Ovary (tissue), 9 donors: ENCODE results near the gene HCN4. TPM values are rescaled to one million over a fixed set of nuclear protein-coding genes. Genes with fewer than 3 reads are reported as not detected.

Experiments
- DNase-seq, 5 donors: peaks; one replicate each; pipeline ENCODE4 v3.0.0-alpha.2; 2019 to 2020
- H3K27ac ChIP-seq, 2 donors: fragments of 200-600 bp; one replicate each; pipeline versions ENCODE4 v1.5.1 to v1.8.0; 2019 to 2022
- H3K27me3 ChIP-seq: fragments of 200-600 bp; one replicate; pipeline ENCODE4 v1.8.0; 2022
- H3K36me3 ChIP-seq: fragments of 200-600 bp; sonication (generic); one replicate; pipeline ENCODE4 v1.5.1; 2019
- H3K4me1 ChIP-seq: one replicate; pipeline ENCODE4 v1.8.1; 2013; ENCODE audit warnings: mild to moderate bottlenecking, moderate library complexity; ENCODE audit not compliant: insufficient read depth
- H3K4me3 ChIP-seq: fragments of 200-600 bp; sonication (generic); one replicate; pipeline ENCODE4 v1.5.1; 2017
- H3K9me3 ChIP-seq, 2 donors: fragments of 200-600 bp in 1 of 2; sonication (generic) in 1 of 2; one replicate each; pipeline versions ENCODE4 v1.5.1 to v1.8.1; 2013 to 2019; ENCODE audit warnings: mild to moderate bottlenecking in 1 of 2, moderate library complexity in 1 of 2
- EP300 ChIP-seq: sonication (generic); formaldehyde crosslinking; IDR thresholded peaks from one replicate; pipeline ENCODE4 v1.6.1; 2017; ENCODE audit warnings: antibody characterized with exemption
- POLR2A ChIP-seq: fragments of 450-650 bp; IDR thresholded peaks from one replicate; pipeline ENCODE4 v1.6.1; 2017; ENCODE audit warnings: antibody characterized with exemption, mild to moderate bottlenecking, moderate library complexity
- WGBS, 3 donors: extraction: QIAGEN DNeasy Blood & Tissue Kit in 1 of 3; methylation state at CpG; one replicate each; pipeline versions ENCODE4 v1.1.5 to v1.1.7; 2013 to 2017; 5-methylcytosine and 5-hydroxymethylcytosine counted together
- intact Hi-C, 4 donors: fragments of 100-400 bp; cut with DNase I; formaldehyde crosslinking; loops; one replicate each; pipeline versions ENCODE4 v1.11.0 to v1.15.1; 2022 to 2023
- polyA plus RNA-seq, 2 donors: library from polyadenylated mRNA; stranded (reverse); fragments of 200-250 nt in 1 of 2; fragments of 350-450 nt in 1 of 2; fragmentation: Illumina TruSeq in 1 of 2; extraction: RNeasy Lipid Tissue Mini Kit (QIAGEN cat#74804) in 1 of 2; gene quantifications; one replicate each; pipeline ENCODE4 v1.2.3, GENCODE V29; 2013 to 2014
- total RNA-seq, 7 donors: library from RNA; depleted of rRNA in 2 of 7; stranded (reverse); fragments of >200 nt in 2 of 7; fragmentation: NEBNext Ultra II Directional in 3 of 7; extraction: Animal tissue kit (Norgen Biotek cat#: 25700) in 3 of 7; gene quantifications; one replicate each; pipeline versions ENCODE4 v1.1.0 to v1.2.4, GENCODE V29; 2016 to 2023
- TF ChIP-seq, protein P1 (sequence below), 3 donors: fragments of 450-650 bp in 2 of 3; fragments of 200-600 bp in 1 of 3; IDR thresholded peaks; one replicate each; pipeline versions ENCODE4 v1.5.1 to v1.8.0; 2016 to 2022; ENCODE audit warnings: antibody characterized with exemption in 3 of 3, mild to moderate bottlenecking in 1 of 3
- donor health status: DM: no; HTN: no; CAD: no; lungs with moderate emphysema.
- donor health status: DM: no; HTN: no; CAD: no.
- donor health status: Bipolar disorder and iron deficiency.
- donor health status: DM: yes; HTN: yes; CAD: no.
- donor health status: DM: no; HTN: no; CAD: no.
- donor health status: DM: yes; HTN: yes; CAD: no.

Gene HCN4
- total and polyA plus RNA-seq, 9 donors: 0.03 TPM; not detected in 8

DNA sequence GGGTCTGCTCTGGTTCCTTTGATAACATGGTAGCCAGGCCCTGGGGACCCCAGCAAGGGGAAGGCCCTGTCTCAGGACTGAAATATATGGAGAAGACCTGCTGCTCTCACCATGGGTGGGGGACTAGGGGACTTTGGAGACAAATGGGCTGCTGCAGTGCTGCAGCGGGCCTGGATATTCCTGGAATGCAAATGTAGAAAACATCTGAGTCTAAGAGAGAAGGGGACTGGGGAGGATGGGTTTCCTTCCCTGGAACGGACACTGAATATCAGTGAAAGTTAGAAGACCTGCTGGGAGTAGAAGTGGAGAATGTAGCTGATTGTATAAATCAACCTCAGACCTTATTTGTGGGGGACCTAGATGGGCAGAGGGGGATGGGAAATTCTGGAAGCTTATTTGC is 3.1 kb upstream of the HCN4 start:
- Histone ChIP-seq H3K27me3 (no peaks in the 10 kb centered on the region), H3K9me3 (no peaks in the 10 kb centered on the region), H3K4me3 (no peak overlapping the region), H3K36me3 (no peaks in the 10 kb centered on the region), H3K27ac (no peak overlapping the region), H3K4me1 (peaks cover 3% of the 10 kb centered on the region)
- no peak for TF ChIP-seq POLR2A
- TF ChIP-seq, protein P1, sequence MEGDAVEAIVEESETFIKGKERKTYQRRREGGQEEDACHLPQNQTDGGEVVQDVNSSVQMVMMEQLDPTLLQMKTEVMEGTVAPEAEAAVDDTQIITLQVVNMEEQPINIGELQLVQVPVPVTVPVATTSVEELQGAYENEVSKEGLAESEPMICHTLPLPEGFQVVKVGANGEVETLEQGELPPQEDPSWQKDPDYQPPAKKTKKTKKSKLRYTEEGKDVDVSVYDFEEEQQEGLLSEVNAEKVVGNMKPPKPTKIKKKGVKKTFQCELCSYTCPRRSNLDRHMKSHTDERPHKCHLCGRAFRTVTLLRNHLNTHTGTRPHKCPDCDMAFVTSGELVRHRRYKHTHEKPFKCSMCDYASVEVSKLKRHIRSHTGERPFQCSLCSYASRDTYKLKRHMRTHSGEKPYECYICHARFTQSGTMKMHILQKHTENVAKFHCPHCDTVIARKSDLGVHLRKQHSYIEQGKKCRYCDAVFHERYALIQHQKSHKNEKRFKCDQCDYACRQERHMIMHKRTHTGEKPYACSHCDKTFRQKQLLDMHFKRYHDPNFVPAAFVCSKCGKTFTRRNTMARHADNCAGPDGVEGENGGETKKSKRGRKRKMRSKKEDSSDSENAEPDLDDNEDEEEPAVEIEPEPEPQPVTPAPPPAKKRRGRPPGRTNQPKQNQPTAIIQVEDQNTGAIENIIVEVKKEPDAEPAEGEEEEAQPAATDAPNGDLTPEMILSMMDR (IDR thresholded peaks at IDR 0.05): no peak
- TF ChIP-seq EP300: no peak
- intact Hi-C loops: no loop called here
- WGBS, 3 donors: 43 to 71% (median 50%) methylated on average over 2 of the region's 2 CpGs
- DNase-seq: no peak

- no peak for TF ChIP-seq EP300
- TF ChIP-seq, protein P1 (IDR thresholded peaks at IDR 0.05): no peak
- TF ChIP-seq POLR2A: no peak
- intact Hi-C loops: no loop called here
- WGBS, 3 donors: 59 to 70% (median 66%) methylated on average over 3 of the region's 3 CpGs
- no peaks in the 10 kb centered on the region for H3K9me3 ChIP-seq
- H3K4me1 ChIP-seq: peaks cover 3% of the 10 kb centered on the region
- no peak overlapping the region for H3K4me3 ChIP-seq
- no peaks in the 10 kb centered on the region for H3K27me3 ChIP-seq
- no peaks in the 10 kb centered on the region for H3K36me3 ChIP-seq
- DNase-seq: no peak
- H3K27ac ChIP-seq: no peak overlapping the region
These were observed 1.4 kb upstream of the HCN4 start for GRCh38 chr15:73370151-73370550.

GRCh38 chr15:73369154-73369694 is 466 bp upstream of the HCN4 start:
- TF ChIP-seq POLR2A (no peak), EP300 (no peak)
- TF ChIP-seq, protein P1 (IDR thresholded peaks at IDR 0.05): no peak
- Histone ChIP-seq H3K27me3 (no peaks in the 10 kb centered on the region), H3K9me3 (no peaks in the 10 kb centered on the region), H3K36me3 (no peaks in the 10 kb centered on the region), H3K27ac (no peak overlapping the region), H3K4me1 (peaks cover 3% of the 10 kb centered on the region), H3K4me3 (no peak overlapping the region)
- WGBS, 3 donors: 1 to 2% (median 1%) methylated on average over 43 to 44 of the region's 44 CpGs
- DNase-seq: no peak
- intact Hi-C loops: no loop called here

DNA sequence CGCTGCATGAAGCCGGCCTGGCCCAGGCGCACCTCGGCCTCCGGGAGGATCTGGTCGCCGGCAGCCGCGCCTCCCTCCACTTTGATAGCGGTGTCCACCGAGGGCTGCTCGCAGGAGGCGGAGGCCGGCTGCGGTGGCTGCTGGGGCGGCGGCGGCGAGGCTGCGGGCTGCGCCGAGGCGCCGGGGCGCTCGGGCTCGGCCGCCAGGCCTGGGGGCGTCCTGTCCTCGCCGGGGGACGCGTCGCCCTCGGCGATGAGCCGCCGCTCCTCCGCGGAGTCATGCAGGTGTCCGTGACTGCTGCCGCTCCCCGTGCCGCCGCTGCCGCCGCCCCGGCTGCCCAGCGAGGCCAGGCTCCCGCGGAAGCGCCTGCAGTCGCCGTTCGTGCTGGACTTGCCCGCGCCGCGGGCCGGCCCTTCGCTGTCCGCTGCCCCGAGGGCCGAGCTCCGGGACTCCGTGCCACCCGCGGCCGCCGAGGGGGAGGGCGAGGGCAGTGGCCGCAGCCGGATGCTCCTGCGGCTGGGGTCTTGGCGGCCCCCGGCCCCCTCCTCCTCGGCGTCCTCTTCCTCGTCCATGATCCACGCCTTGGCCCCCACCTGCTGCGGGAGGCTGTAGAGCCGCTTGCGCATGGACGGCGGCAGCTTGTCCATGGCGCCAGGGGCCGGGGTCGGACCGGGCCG is 996 bp downstream of the HCN4 start:
- H3K27ac ChIP-seq: no peak overlapping the region
- H3K4me1 ChIP-seq: peaks cover 3% of the 10 kb centered on the region
- TF ChIP-seq, protein P1 (IDR thresholded peaks at IDR 0.05): no peak
- no peak for TF ChIP-seq POLR2A
- no peak for TF ChIP-seq EP300
- H3K27me3 ChIP-seq: no peaks in the 10 kb centered on the region
- 1 to 2% (median 1%) methylated on average over 33 to 90 of the region's 90 CpGs for WGBS, 3 donors
- H3K36me3 ChIP-seq: no peaks in the 10 kb centered on the region
- no peaks in the 10 kb centered on the region for H3K9me3 ChIP-seq
- intact Hi-C loops: no loop called here
- no peak overlapping the region for H3K4me3 ChIP-seq
- no peak for DNase-seq
